SJCRH30 (cell line): Measurements from ENCODE around the gene WDR76. TPM values are rescaled to one million over a fixed set of nuclear protein-coding genes. Genes with fewer than 3 reads are reported as not detected.
"Not testable (repeated sequence)": the region's sequence is repeated elsewhere in the genome, so short reads cannot be mapped to it uniquely, and the experiment has no call there.

Experiments used
- DNase-seq, 2 experiments: peaks; one replicate each; pipeline ENCODE4 v3.0.0-alpha.2; 2015 to 2020
- H3K27ac ChIP-seq: fragments of 250-450 bp; sonication (Bioruptor Pico); 2 replicates; pipeline ENCODE4 v1.5.1; 2020; ENCODE audit warnings: mild to moderate bottlenecking, moderate library complexity
- H3K27me3 ChIP-seq: fragments of 250-450 bp; sonication (Bioruptor Pico); 2 replicates; pipeline ENCODE4 v1.5.1; 2020; ENCODE audit warnings: mild to moderate bottlenecking, moderate library complexity
- H3K36me3 ChIP-seq: fragments of 250-450 bp; sonication (Bioruptor Pico); 2 replicates; pipeline ENCODE4 v1.5.1; 2020; ENCODE audit warnings: mild to moderate bottlenecking, moderate library complexity
- H3K4me1 ChIP-seq: fragments of 250-450 bp; sonication (Bioruptor Pico); 2 replicates; pipeline ENCODE4 v1.5.1; 2020; ENCODE audit warnings: mild to moderate bottlenecking, moderate library complexity
- H3K4me3 ChIP-seq: fragments of 250-450 bp; sonication (Bioruptor Pico); 2 replicates; pipeline ENCODE4 v1.5.1; 2020; ENCODE audit warnings: mild to moderate bottlenecking, moderate library complexity
- H3K9me3 ChIP-seq: fragments of 250-450 bp; sonication (Bioruptor Pico); replicated peaks from 2 replicates; pipeline ENCODE4 v1.5.1; 2020; ENCODE audit warnings: mild to moderate bottlenecking, moderate library complexity
- total RNA-seq: library from RNA; depleted of rRNA; stranded (reverse); fragments of >200 nt; shearing (Covaris generic); gene quantifications from 2 replicates; pipeline ENCODE4 v1.2.3, GENCODE V29; 2014

The WDR76 gene
- total RNA-seq, 1 experiment from 2014 or later: 71.8 TPM

GRCh38 chr15:43832485-43832884 is 5.7 kb downstream of the WDR76 start:
- not testable (repeated sequence) for H3K27me3 ChIP-seq, H3K4me1 ChIP-seq, DNase-seq, H3K9me3 ChIP-seq, H3K27ac ChIP-seq, H3K4me3 ChIP-seq
- H3K36me3 ChIP-seq: peaks cover 38% of the 10 kb centered on the region

DNA sequence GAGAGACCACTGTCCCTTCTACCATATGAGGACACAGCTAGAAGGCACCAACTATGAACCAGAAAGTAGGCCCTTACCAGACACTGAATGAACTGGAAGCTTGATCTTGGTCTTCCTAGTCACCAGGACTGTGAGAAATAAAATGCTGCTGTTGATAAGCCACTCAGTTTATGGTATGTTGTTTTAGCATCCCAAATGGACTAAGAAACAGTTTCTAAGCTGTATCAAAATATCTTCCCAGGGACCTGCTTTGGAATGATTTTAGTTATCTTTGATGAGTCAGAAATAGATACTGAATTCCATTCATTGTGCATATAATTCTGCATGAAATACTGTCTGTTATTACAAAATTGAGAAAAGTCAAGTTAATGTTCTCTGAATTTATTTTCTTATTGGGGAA is 18.6 kb downstream of the WDR76 start:
- no peaks in the 10 kb centered on the region for H3K4me1 ChIP-seq
- no peaks in the 10 kb centered on the region for H3K9me3 ChIP-seq
- H3K27me3 ChIP-seq: no peaks in the 10 kb centered on the region
- H3K4me3 ChIP-seq: no peak overlapping the region
- no peak for DNase-seq
- no peak overlapping the region for H3K27ac ChIP-seq
- peaks cover 67% of the 10 kb centered on the region for H3K36me3 ChIP-seq

GRCh38 chr15:43851251-43851650 is 24.4 kb downstream of the WDR76 start:
- peaks cover 74% of the 10 kb centered on the region for H3K36me3 ChIP-seq
- H3K27me3 ChIP-seq: no peaks in the 10 kb centered on the region
- no peak overlapping the region for H3K27ac ChIP-seq
- no peaks in the 10 kb centered on the region for H3K9me3 ChIP-seq
- no peaks in the 10 kb centered on the region for H3K4me1 ChIP-seq
- DNase-seq: no peak
- H3K4me3 ChIP-seq: no peak overlapping the region

DNA sequence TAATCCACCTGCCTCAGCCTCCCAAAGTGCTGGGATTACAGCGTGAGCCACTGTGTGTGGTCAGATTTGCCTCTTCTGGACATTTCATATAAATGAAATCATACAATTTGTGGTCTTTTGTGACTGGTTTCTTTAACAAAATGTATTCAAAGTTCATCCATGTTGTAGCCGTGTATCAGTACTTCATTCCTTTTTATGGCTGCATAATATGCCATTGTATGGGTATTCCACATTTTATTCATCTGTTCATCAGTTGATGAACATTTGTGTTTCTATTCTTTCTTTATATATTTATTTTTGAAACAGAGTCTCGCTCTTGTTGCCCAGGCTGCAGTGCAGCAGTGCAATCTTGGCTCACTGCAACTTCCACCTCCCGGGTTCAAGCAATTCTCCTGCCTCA is 25.8 kb downstream of the WDR76 start:
- no peak overlapping the region for H3K4me3 ChIP-seq
- no peaks in the 10 kb centered on the region for H3K9me3 ChIP-seq
- peaks cover 73% of the 10 kb centered on the region for H3K36me3 ChIP-seq
- H3K27me3 ChIP-seq: no peaks in the 10 kb centered on the region
- no peak for DNase-seq
- no peaks in the 10 kb centered on the region for H3K4me1 ChIP-seq
- H3K27ac ChIP-seq: no peak overlapping the region

- H3K4me1 ChIP-seq: no peaks in the 10 kb centered on the region
- no peaks in the 10 kb centered on the region for H3K9me3 ChIP-seq
- no peak overlapping the region for H3K4me3 ChIP-seq
- peaks cover 70% of the 10 kb centered on the region for H3K36me3 ChIP-seq
- DNase-seq: no peak
- H3K27me3 ChIP-seq: no peaks in the 10 kb centered on the region
- no peak overlapping the region for H3K27ac ChIP-seq
Observed at GRCh38 chr15:43854801-43855200, 28.0 kb downstream of the WDR76 start.

- Histone ChIP-seq H3K36me3 (peaks cover 56% of the 10 kb centered on the region), H3K9me3 (no peaks in the 10 kb centered on the region)
Observed at GRCh38 chr15:43859546-43859945, 32.7 kb downstream of the WDR76 start.

DNA sequence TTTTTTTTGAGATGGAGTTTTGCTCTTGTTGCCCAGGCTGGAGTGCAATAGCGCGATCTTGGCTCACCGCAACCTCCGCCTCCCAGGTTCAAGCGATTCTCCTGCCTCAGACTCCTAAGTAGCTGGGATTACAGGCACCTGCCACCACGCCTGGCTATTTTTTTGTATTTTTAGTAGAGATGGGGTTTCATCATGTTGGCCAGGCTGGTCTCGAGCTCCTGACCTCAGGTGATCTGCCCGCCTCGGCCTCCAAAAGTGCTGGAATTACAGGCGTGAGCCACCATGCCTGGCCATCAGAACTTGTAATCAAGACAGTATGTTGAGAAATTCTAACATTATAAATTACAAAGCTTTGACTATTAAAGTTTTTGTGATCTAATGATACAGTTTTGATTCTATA is 39.8 kb downstream of the WDR76 start:
- not testable (repeated sequence) for DNase-seq, H3K9me3 ChIP-seq, H3K4me3 ChIP-seq, H3K27ac ChIP-seq, H3K4me1 ChIP-seq, H3K27me3 ChIP-seq
- H3K36me3 ChIP-seq: peaks cover 39% of the 10 kb centered on the region

More at GRCh38 chr15:43859546-43859945, 32.7 kb downstream of the WDR76 start:
- Histone ChIP-seq H3K4me3 (no peak overlapping the region), H3K27me3 (no peaks in the 10 kb centered on the region), H3K4me1 (no peaks in the 10 kb centered on the region), H3K27ac (no peak overlapping the region)
- DNase-seq: no peak

GRCh38 chr15:43867096-43867495 is 40.3 kb downstream of the WDR76 start:
- Histone ChIP-seq H3K36me3 (peaks cover 44% of the 10 kb centered on the region), H3K9me3 (no peaks in the 10 kb centered on the region), H3K27me3 (peaks cover 3% of the 10 kb centered on the region; the same call in 1 of the 2 replicates), H3K4me1 (no peaks in the 10 kb centered on the region), H3K4me3 (no peak overlapping the region), H3K27ac (no peak overlapping the region)
- DNase-seq: no peak

GRCh38 chr15:43868406-43868805 is 41.6 kb downstream of the WDR76 start:
- H3K27me3 ChIP-seq: peaks cover 3% of the 10 kb centered on the region; the same call in 1 of the 2 replicates
- peaks cover 44% of the 10 kb centered on the region for H3K36me3 ChIP-seq
- no peak overlapping the region for H3K4me3 ChIP-seq
- no peaks in the 10 kb centered on the region for H3K4me1 ChIP-seq
- no peak for DNase-seq
- H3K9me3 ChIP-seq: no peaks in the 10 kb centered on the region
- no peak overlapping the region for H3K27ac ChIP-seq

- no peak for DNase-seq
- no peaks in the 10 kb centered on the region for H3K9me3 ChIP-seq
- no peak overlapping the region for H3K4me3 ChIP-seq
- peaks cover 44% of the 10 kb centered on the region for H3K36me3 ChIP-seq
- H3K27me3 ChIP-seq: peaks cover 3% of the 10 kb centered on the region; the same call in 1 of the 2 replicates
- H3K4me1 ChIP-seq: no peaks in the 10 kb centered on the region
- H3K27ac ChIP-seq: no peak overlapping the region
Observed at GRCh38 chr15:43871835-43872234, 45.0 kb downstream of the WDR76 start.

DNA sequence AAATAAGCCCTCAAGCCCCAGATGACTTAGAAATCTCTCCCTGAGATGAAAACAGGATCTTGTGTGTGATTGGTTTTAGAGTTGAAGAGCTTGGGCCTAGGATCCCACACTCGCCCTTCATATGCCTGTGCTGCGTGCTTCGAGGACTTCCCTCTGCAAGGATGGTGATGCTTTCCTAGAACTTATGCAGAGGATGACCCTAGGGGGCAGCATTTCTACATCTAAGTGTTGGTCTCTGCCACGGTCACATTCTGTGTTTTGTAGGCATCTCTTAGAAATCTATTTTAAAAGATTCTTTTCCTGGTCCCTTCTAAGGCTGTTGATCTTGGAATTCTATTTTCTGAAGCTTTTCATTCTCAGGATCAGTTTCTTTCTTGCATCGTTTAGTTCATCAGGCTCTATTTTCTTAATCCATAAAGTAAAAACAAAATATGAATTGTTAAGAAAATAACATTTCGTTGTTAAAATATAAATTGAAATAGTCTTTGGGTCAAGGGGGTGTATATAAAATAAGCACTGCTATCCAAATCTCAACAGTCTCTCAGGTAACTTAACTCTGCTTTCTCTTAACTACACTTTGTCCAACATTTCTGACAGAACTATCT is 45.7 kb downstream of the WDR76 start:
- H3K4me3 ChIP-seq: no peak overlapping the region
- H3K4me1 ChIP-seq: no peaks in the 10 kb centered on the region
- H3K27ac ChIP-seq: no peak overlapping the region
- peaks cover 46% of the 10 kb centered on the region for H3K36me3 ChIP-seq
- DNase-seq: peak; percentile 49 to 75
- no peaks in the 10 kb centered on the region for H3K9me3 ChIP-seq
- H3K27me3 ChIP-seq: peaks cover 3% of the 10 kb centered on the region; the same call in 1 of the 2 replicates

DNA sequence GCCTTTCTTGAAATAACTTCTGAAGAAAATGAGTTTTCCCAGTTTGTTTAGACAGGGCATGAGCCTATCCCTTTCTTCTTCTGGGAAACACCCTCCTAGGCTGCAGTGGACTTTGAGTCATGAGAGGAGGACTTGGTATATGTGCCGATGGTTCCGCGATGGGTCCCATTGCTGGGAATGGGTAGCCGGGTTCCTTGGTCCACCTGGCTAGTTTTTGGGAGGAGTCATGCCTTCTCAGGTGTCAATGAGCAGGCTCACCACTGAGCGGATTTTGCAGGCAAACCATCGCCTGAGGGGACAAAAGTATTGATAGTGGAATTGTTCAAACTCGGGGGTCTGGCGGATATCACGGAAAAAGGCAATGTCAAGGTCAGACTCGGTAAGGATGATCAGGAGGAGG is 46.8 kb downstream of the WDR76 start:
- Histone ChIP-seq H3K27ac (no peak overlapping the region), H3K36me3 (peaks cover 44% of the 10 kb centered on the region), H3K4me1 (no peaks in the 10 kb centered on the region), H3K27me3 (no peaks in the 10 kb centered on the region), H3K4me3 (no peak overlapping the region), H3K9me3 (no peaks in the 10 kb centered on the region)
- no peak for DNase-seq

DNA sequence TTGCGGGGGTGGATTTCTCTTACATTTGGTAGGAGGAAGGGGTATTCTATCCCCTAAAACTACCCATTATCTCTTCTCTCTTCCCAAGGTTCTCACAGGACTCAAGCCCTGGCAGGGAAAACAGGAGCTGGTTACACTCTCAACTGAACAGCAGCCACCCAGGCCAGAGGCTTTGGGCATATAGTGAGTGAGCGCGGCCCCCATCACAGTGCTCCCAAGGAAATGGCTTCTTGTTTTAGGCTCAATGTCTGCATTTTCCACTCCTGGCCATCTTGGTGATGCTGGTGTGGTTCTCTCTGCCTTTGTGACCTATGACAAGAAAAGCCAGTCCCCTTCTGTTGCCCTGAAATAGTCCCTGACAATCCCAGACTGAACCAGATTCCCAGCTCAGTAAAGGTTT is 50.1 kb downstream of the WDR76 start:
- H3K9me3 ChIP-seq: no peaks in the 10 kb centered on the region
- no peak overlapping the region for H3K27ac ChIP-seq
- no peak for DNase-seq
- no peaks in the 10 kb centered on the region for H3K4me1 ChIP-seq
- H3K4me3 ChIP-seq: no peak overlapping the region
- H3K36me3 ChIP-seq: peaks cover 38% of the 10 kb centered on the region
- no peaks in the 10 kb centered on the region for H3K27me3 ChIP-seq

- H3K36me3 ChIP-seq: peaks cover 33% of the 10 kb centered on the region
- DNase-seq: no peak
- no peak overlapping the region for H3K4me3 ChIP-seq
- no peaks in the 10 kb centered on the region for H3K9me3 ChIP-seq
- H3K27ac ChIP-seq: no peak overlapping the region
- no peaks in the 10 kb centered on the region for H3K27me3 ChIP-seq
- no peaks in the 10 kb centered on the region for H3K4me1 ChIP-seq
Observed at GRCh38 chr15:43877371-43877770, 50.6 kb downstream of the WDR76 start.

DNA sequence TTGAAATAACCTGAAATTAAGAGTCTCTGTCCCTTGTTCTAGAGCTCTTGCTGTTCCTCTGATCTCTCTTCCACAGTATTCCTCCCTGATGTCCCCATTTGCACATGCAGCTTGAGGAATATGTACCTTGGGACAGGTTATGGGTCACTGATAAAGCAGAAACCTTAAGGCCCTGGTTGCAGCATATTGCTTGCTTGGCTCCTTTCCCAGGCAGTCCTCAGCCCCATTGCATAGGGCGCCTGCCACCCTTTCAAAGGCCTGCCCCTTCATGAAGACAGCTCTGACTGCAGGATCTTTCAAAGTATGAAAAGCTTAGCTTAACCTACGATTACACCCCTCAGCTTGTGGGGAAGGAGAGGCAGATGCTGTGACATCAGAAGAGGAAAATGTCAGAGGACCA is 51.6 kb downstream of the WDR76 start:
- H3K4me1 ChIP-seq: no peaks in the 10 kb centered on the region
- no peak for DNase-seq
- no peak overlapping the region for H3K27ac ChIP-seq
- peaks cover 27% of the 10 kb centered on the region for H3K36me3 ChIP-seq
- no peaks in the 10 kb centered on the region for H3K9me3 ChIP-seq
- no peaks in the 10 kb centered on the region for H3K27me3 ChIP-seq
- H3K4me3 ChIP-seq: no peak overlapping the region
